ENCODE data around the gene MTUS2. TPM values are rescaled to one million over a fixed set of nuclear protein-coding genes. Genes with fewer than 3 reads are reported as not detected.

Gene MTUS2
- total and polyA plus RNA-seq, 4 donors: under 0.01 to 0.70 (median 0.15) TPM

- peaks cover 0 to 2% (median 0%) of the 10 kb centered on the region in 4 donors for H3K4me1 ChIP-seq (ENCODE audit: control insufficient read depth in 4 of 4, insufficient read depth in 4 of 4, low read length in 3 of 4)
- H3K27ac ChIP-seq (ENCODE audit: low read depth in 1 of 2, low read length in 2 of 2): no peak overlapping the region
- H3K4me3 ChIP-seq (ENCODE audit: low read depth in 1 of 3, low read length in 3 of 3): no peak overlapping the region
- TF ChIP-seq REST (IDR thresholded peaks at IDR 0.05) (no peak), NR2F2 (IDR thresholded peaks at IDR 0.05) (no peak), RAD21 (IDR thresholded peaks at IDR 0.05) (no peak), FOXA1 (IDR thresholded peaks at IDR 0.05) (no peak), ZBTB33 (IDR thresholded peaks at IDR 0.05) (no peak), YY1 (IDR thresholded peaks at IDR 0.05) (no peak), EGR1 (IDR thresholded peaks at IDR 0.05; ENCODE audit: low read depth in 2 of 2) (no peak), CTCF (IDR thresholded peaks at IDR 0.05; ENCODE audit: low read depth, low read length, missing input control) (no peak), SP1 (IDR thresholded peaks at IDR 0.05) (no peak), GABPA (IDR thresholded peaks at IDR 0.05 in 1 of 2, conservative IDR thresholded peaks at IDR 0.05 in 1 of 2) (no peak), FOXA2 (IDR thresholded peaks at IDR 0.05) (no peak), MAX (IDR thresholded peaks at IDR 0.05) (no peak), RXRA (IDR thresholded peaks at IDR 0.05) (no peak), HNF4A (conservative IDR thresholded peaks at IDR 0.05) (no peak), HNF4G (IDR thresholded peaks at IDR 0.05) (no peak), TAF1 (conservative IDR thresholded peaks at IDR 0.05) (no peak), JUND (IDR thresholded peaks at IDR 0.05) (no peak)
- WGBS: 87% methylated on average over 3 of the region's 3 CpGs
- H3K27me3 ChIP-seq (ENCODE audit: control insufficient read depth in 4 of 4, insufficient read depth in 4 of 4, low read length in 3 of 4): no peaks in the 10 kb centered on the region
- no peaks in the 10 kb centered on the region for H3K9me3 ChIP-seq (ENCODE audit: control insufficient read depth in 4 of 4, low read length in 3 of 4)
- H3K9ac ChIP-seq (ENCODE audit: low read depth in 1 of 2, low read length in 2 of 2): no peak overlapping the region
- no peak for DNase-seq (ENCODE audit: low spot score)
- H3K36me3 ChIP-seq (ENCODE audit: control insufficient read depth in 4 of 4, insufficient read depth in 3 of 4, low read depth in 1 of 4, low read length in 3 of 4): no peaks in the 10 kb centered on the region
Measured at GRCh38 chr13:29361716-29362115, 541.6 kb downstream of the MTUS2 start.
